HEK293 (cell line): ENCODE results near the gene ASPSCR1.

ENCODE experiments used
- CTCF ChIA-PET: fragments of 350-600 bp; formaldehyde crosslinking; extraction: SDS; loops from one replicate; lab custom pipeline; 2021; ENCODE audit warnings: antibody characterized with exemption; lab: Yijun Ruan, JAX
- POLR2A ChIA-PET: fragments of 300-600 bp; formaldehyde crosslinking; extraction: SDS; loops from one replicate; lab custom pipeline; 2020; ENCODE audit warnings: antibody characterized with exemption, inconsistent platforms; lab: Yijun Ruan, JAX
- H3K27ac ChIP-seq: fragments of 200-500 bp; sonication (Bioruptor generic); 2 replicates; pipeline ENCODE4 v1.5.1; 2014; ENCODE audit warnings: low read depth, low read length, control low read depth, inconsistent platforms; ENCODE audit errors: extremely low read depth
- H3K36me3 ChIP-seq, 2 experiments: fragments of 200-500 bp in 1 of 2; sonication (Bioruptor generic) in 1 of 2; 1 replicate in 1 of 2; 2 replicates in 1 of 2; pipeline ENCODE4 v1.5.1; 2014 to 2017; ENCODE audit warnings: inconsistent platforms in 2 of 2, low read length in 2 of 2; ENCODE audit not compliant: control insufficient read depth in 2 of 2, insufficient read depth in 1 of 2
- H3K4me1 ChIP-seq: fragments of 200-500 bp; sonication (Bioruptor generic); 2 replicates; pipeline ENCODE4 v1.5.1; 2014; ENCODE audit warnings: mild to moderate bottlenecking, low read length, inconsistent platforms; ENCODE audit not compliant: control insufficient read depth, insufficient read depth
- H3K4me3 ChIP-seq: 2 replicates; pipeline ENCODE4 v1.5.1; 2011; ENCODE audit warnings: low read depth, mild to moderate bottlenecking, control low read depth, low read length, moderate library complexity
- H3K9me3 ChIP-seq: fragments of 200-500 bp; sonication (Bioruptor generic); 2 replicates; pipeline ENCODE4 v1.5.1; 2014; ENCODE audit warnings: low read depth, low read length, inconsistent platforms; ENCODE audit not compliant: control insufficient read depth, insufficient read depth
- BCL11B ChIP-seq: fragments of 450-650 bp; formaldehyde crosslinking; IDR thresholded peaks from 2 replicates; pipeline ENCODE4 v1.5.1; 2016; ENCODE audit warnings: low read depth, missing biosample characterization, missing genetic modification characterization
- INSM2 ChIP-seq: fragments of 450-650 bp; formaldehyde crosslinking; IDR thresholded peaks from 2 replicates; pipeline ENCODE4 v1.5.1; 2016; ENCODE audit warnings: missing biosample characterization, missing genetic modification characterization
- PBX3 ChIP-seq: sonication (generic); formaldehyde crosslinking; IDR thresholded peaks from 2 replicates; pipeline ENCODE4 v1.8.1; 2022; ENCODE audit warnings: mild to moderate bottlenecking, moderate library complexity, missing genetic modification reagents
- RBAK ChIP-seq: fragments of 450-650 bp; formaldehyde crosslinking; IDR thresholded peaks from 2 replicates; pipeline ENCODE4 v1.5.1; 2016; ENCODE audit warnings: missing biosample characterization, missing genetic modification characterization
- ZBTB20 ChIP-seq: fragments of 450-650 bp; formaldehyde crosslinking; IDR thresholded peaks from 2 replicates; pipeline ENCODE4 v1.5.1; 2016; ENCODE audit warnings: missing biosample characterization, missing genetic modification characterization
- ZBTB21 ChIP-seq: fragments of 450-650 bp; formaldehyde crosslinking; IDR thresholded peaks from 2 replicates; pipeline ENCODE4 v1.5.1; 2017; ENCODE audit warnings: missing biosample characterization, missing genetic modification characterization
- ZBTB7A ChIP-seq: fragments of 450-650 bp; formaldehyde crosslinking; IDR thresholded peaks from 2 replicates; pipeline ENCODE4 v1.5.1; 2016; ENCODE audit warnings: low read depth, missing biosample characterization, missing genetic modification characterization
- ZFP3 ChIP-seq: fragments of 450-650 bp; formaldehyde crosslinking; IDR thresholded peaks from 2 replicates; pipeline ENCODE4 v1.5.1; 2016; ENCODE audit warnings: low read depth, missing biosample characterization, missing genetic modification characterization
- ZIC2 ChIP-seq: fragments of 450-650 bp; formaldehyde crosslinking; IDR thresholded peaks from 2 replicates; pipeline ENCODE4 v1.5.1; 2016; ENCODE audit warnings: missing biosample characterization, missing genetic modification characterization
- ZNF146 ChIP-seq: fragments of 450-650 bp; formaldehyde crosslinking; IDR thresholded peaks from 2 replicates; pipeline ENCODE4 v1.5.1; 2016; ENCODE audit warnings: missing biosample characterization, missing genetic modification characterization
- ZNF239 ChIP-seq: fragments of 450-650 bp; formaldehyde crosslinking; IDR thresholded peaks from 2 replicates; pipeline ENCODE4 v1.5.1; 2016; ENCODE audit warnings: missing biosample characterization, missing genetic modification characterization
- ZNF280C ChIP-seq: fragments of 450-650 bp; formaldehyde crosslinking; IDR thresholded peaks from 2 replicates; pipeline ENCODE4 v1.5.1; 2016; ENCODE audit warnings: missing biosample characterization, missing genetic modification characterization
- ZNF362 ChIP-seq: fragments of 450-650 bp; formaldehyde crosslinking; IDR thresholded peaks from 2 replicates; pipeline ENCODE4 v1.5.1; 2016; ENCODE audit warnings: missing biosample characterization, missing genetic modification characterization
- ZNF416 ChIP-seq: fragments of 450-650 bp; formaldehyde crosslinking; IDR thresholded peaks from 2 replicates; pipeline ENCODE4 v1.5.1; 2016; ENCODE audit warnings: missing biosample characterization, missing genetic modification characterization
- ZNF549 ChIP-seq: fragments of 450-650 bp; IDR thresholded peaks from 2 replicates; pipeline ENCODE4 v1.5.1; 2018; ENCODE audit warnings: missing biosample characterization, missing genetic modification characterization, mild to moderate bottlenecking, inconsistent platforms, moderate library complexity
- ZNF561 ChIP-seq: fragments of 450-650 bp; IDR thresholded peaks from 2 replicates; pipeline ENCODE4 v1.5.1; 2018; ENCODE audit warnings: missing biosample characterization, missing genetic modification characterization, borderline replicate concordance
- ZNF596 ChIP-seq: fragments of 450-650 bp; IDR thresholded peaks from 2 replicates; pipeline ENCODE4 v1.5.0; 2018; ENCODE audit warnings: missing biosample characterization, mild to moderate bottlenecking, missing genetic modification characterization, moderate library complexity
- ZNF610 ChIP-seq: fragments of 450-650 bp; formaldehyde crosslinking; IDR thresholded peaks from 2 replicates; pipeline ENCODE4 v1.5.1; 2016; ENCODE audit warnings: missing biosample characterization, missing genetic modification characterization, borderline replicate concordance
- ZNF654 ChIP-seq: fragments of 450-650 bp; formaldehyde crosslinking; IDR thresholded peaks from 2 replicates; pipeline ENCODE4 v1.5.1; 2016; ENCODE audit warnings: low read depth, missing biosample characterization, missing genetic modification characterization
- ZNF707 ChIP-seq: fragments of 450-650 bp; formaldehyde crosslinking; IDR thresholded peaks from 2 replicates; pipeline ENCODE4 v1.5.1; 2016; ENCODE audit warnings: missing biosample characterization, missing genetic modification characterization
- ZNF837 ChIP-seq: fragments of 450-650 bp; formaldehyde crosslinking; IDR thresholded peaks from 2 replicates; pipeline ENCODE4 v1.5.1; 2016; ENCODE audit warnings: missing biosample characterization, missing genetic modification characterization

Gene ASPSCR1

GRCh38 chr17:81947189-81947588, 30.2 kb upstream of the ASPSCR1 start, which contains the start of gene MYADML2 (continued):
- no peak for TF ChIP-seq ZNF280C (tag by site-specific recombination)
- no peak for TF ChIP-seq ZNF561

GRCh38 chr17:81948635-81949378, 28.6 kb upstream of the ASPSCR1 start:
- no peaks in the 10 kb centered on the region for H3K9me3 ChIP-seq
- H3K36me3 ChIP-seq, result no peaks in the 10 kb centered on the region
- ChIA-PET CTCF (interaction anchor here (0.9 kb wide), 1 partner anchor 71 kb away, joined by 4 read pairs; no protein-coding TSS in a partner anchor), POLR2A (interaction anchor here (0.7 kb wide), 1 partner anchor 67 kb away, joined by 6 read pairs; no protein-coding TSS in a partner anchor)
- H3K27ac ChIP-seq, result no peak overlapping the region
- H3K4me1 ChIP-seq, result no peaks in the 10 kb centered on the region
- H3K4me3 ChIP-seq, result no peak overlapping the region
- TF ChIP-seq ZBTB7A (tag by site-specific recombination) (no peak), RBAK (tag by site-specific recombination) (no peak), ZIC2 (0 out of 2 replicates have a peak, but pooled peaks have one; percentile 15)
- TF ChIP-seq, all 188 proteins: peak for 1

GRCh38 chr17:81950501-81950900, 26.9 kb upstream of the ASPSCR1 start:
- CTCF ChIA-PET, result interaction anchor here (0.7 to 1.8 kb wide), 2 partner anchors 9 to 85 kb away, joined by 5 to 8 read pairs; no protein-coding TSS in a partner anchor

GRCh38 chr17:81951785-81952684, 25.4 kb upstream of the ASPSCR1 start:
- Histone ChIP-seq H3K27ac (no peak overlapping the region), H3K4me3 (no peak overlapping the region), H3K36me3 (no peaks in the 10 kb centered on the region), H3K4me1 (no peaks in the 10 kb centered on the region), H3K9me3 (no peaks in the 10 kb centered on the region)
- CTCF ChIA-PET, result interaction anchor here (0.6 to 0.9 kb wide), 4 partner anchors 18 to 82 kb away, joined by 3 read pairs; partner anchors contain the start of gene CENPX
- TF ChIP-seq ZNF146 (no peak), ZBTB20 (tag by site-specific recombination) (no peak), ZNF610 (tag by site-specific recombination) (no peak), ZNF362 (no peak), ZNF549 (no peak), PBX3 (CRISPR knock-in tag) (no peak), ZNF654 (tag by site-specific recombination) (no peak), ZFP3 (tag by site-specific recombination) (no peak), ZNF837 (tag by site-specific recombination) (no peak), BCL11B (tag by site-specific recombination) (no peak), ZNF416 (tag by site-specific recombination) (no peak), ZIC2 (no peak), ZNF707 (tag by site-specific recombination) (no peak), ZNF596 (tag by site-specific recombination) (no peak), INSM2 (tag by site-specific recombination) (no peak), ZBTB21 (tag by site-specific recombination) (no peak)
- POLR2A ChIA-PET, result interaction anchor here (1.6 kb wide), 1 partner anchor 14 kb away, joined by 4 read pairs; no protein-coding TSS in a partner anchor

More at GRCh38 chr17:81950501-81950900, 26.9 kb upstream of the ASPSCR1 start:
- Histone ChIP-seq H3K4me3 (no peak overlapping the region), H3K27ac (no peak overlapping the region), H3K36me3 (no peaks in the 10 kb centered on the region), H3K9me3 (no peaks in the 10 kb centered on the region), H3K4me1 (no peaks in the 10 kb centered on the region)
- no peak for TF ChIP-seq ZNF239 (tag by site-specific recombination)
- POLR2A ChIA-PET, result interaction anchor here (1.0 kb wide), 1 partner anchor 17 kb away, joined by 10 read pairs; no protein-coding TSS in a partner anchor
